MM.1S (cell line): ENCODE data around the gene CCR9.

Source experiments
- CTCF ChIP-seq: fragments of 300-600 bp; sonication (generic); IDR thresholded peaks from 2 replicates; pipeline ENCODE4 v1.5.1; 2016; ENCODE audit warnings: antibody characterized with exemption, low read length, mixed read lengths
- EZH2 ChIP-seq: fragments of 300-600 bp; sonication (generic); optimal IDR thresholded peaks from 2 replicates; pipeline ENCODE3; 2017; ENCODE audit warnings: low read depth, mild to moderate bottlenecking, antibody characterized with exemption, low read length, mixed read lengths
- EZH2phosphoT487 ChIP-seq: fragments of 300-600 bp; sonication (generic); IDR thresholded peaks from 2 replicates; pipeline ENCODE4 v1.6.1; 2018; ENCODE audit warnings: antibody characterized with exemption, low read length

GRCh38 chr3:45907769-45908705, 21.7 kb downstream of the CCR9 start:
- TF ChIP-seq CTCF (no peak), EZH2phosphoT487 (no peak), EZH2 (no peak)
